GM19372 (cell line): ENCODE data around the gene VPS35L.

Experiments used
- ATAC-seq: cut with Tn5 transposase; IDR thresholded peaks from one replicate; pipeline ENCODE4 v1.9.1; 2021; ENCODE audit warnings: mild to moderate bottlenecking, low read depth, moderate library complexity; ENCODE audit not compliant: unreplicated experiment

The VPS35L gene

GRCh38 chr16:19589771-19590302 lies 34.3 kb downstream of the VPS35L start:
- ATAC-seq: no peak

- no peak for ATAC-seq
Measured at GRCh38 chr16:19595043-19595767, 39.7 kb downstream of the VPS35L start.

- no peak for ATAC-seq
Measured at GRCh38 chr16:19598805-19599510, 43.5 kb downstream of the VPS35L start.

- ATAC-seq: no peak
Measured at GRCh38 chr16:19599968-19600716, 44.6 kb downstream of the VPS35L start.

GRCh38 chr16:19601083-19601976 lies 45.8 kb downstream of the VPS35L start:
- ATAC-seq: no peak

- ATAC-seq: no peak
Measured at GRCh38 chr16:19604911-19605310, 49.4 kb downstream of the VPS35L start.

GRCh38 chr16:19605701-19606100 lies 50.2 kb downstream of the VPS35L start:
- no peak for ATAC-seq

- no peak for ATAC-seq
Measured at GRCh38 chr16:19607616-19608280, 52.2 kb downstream of the VPS35L start.

GRCh38 chr16:19609359-19609758 lies 53.9 kb downstream of the VPS35L start:
- no peak for ATAC-seq

- ATAC-seq: no peak
Measured at GRCh38 chr16:19610200-19610599, 54.7 kb downstream of the VPS35L start.

GRCh38 chr16:19613834-19614233 lies 58.3 kb downstream of the VPS35L start:
- no peak for ATAC-seq

GRCh38 chr16:19616241-19616640 lies 60.7 kb downstream of the VPS35L start:
- no peak for ATAC-seq

GRCh38 chr16:19618876-19619275 lies 63.4 kb downstream of the VPS35L start:
- ATAC-seq: no peak

- ATAC-seq: no peak
Measured at GRCh38 chr16:19621445-19621844, 65.9 kb downstream of the VPS35L start.

- ATAC-seq: no peak
Measured at GRCh38 chr16:19625039-19625438, 69.5 kb downstream of the VPS35L start.

- ATAC-seq: no peak
Measured at GRCh38 chr16:19636436-19637267, 81.1 kb downstream of the VPS35L start.

GRCh38 chr16:19639986-19640421 lies 84.5 kb downstream of the VPS35L start:
- ATAC-seq: no peak

GRCh38 chr16:19642501-19642900 lies 87.0 kb downstream of the VPS35L start:
- ATAC-seq: no peak

- ATAC-seq: no peak
Measured at GRCh38 chr16:19644877-19645276, 89.4 kb downstream of the VPS35L start.
